Measurements from ENCODE around the gene CYGB.
"Not testable (repeated sequence)": the region's sequence is repeated elsewhere in the genome, so short reads cannot be mapped to it uniquely, and the experiment has no call there.

Gene CYGB

GRCh38 chr17:76521262-76521661 lies 16.2 kb downstream of the CYGB start:
- in situ Hi-C loops (cut with HindIII; ENCODE audit: low sequenced_read_pairs), result no loop called here

DNA sequence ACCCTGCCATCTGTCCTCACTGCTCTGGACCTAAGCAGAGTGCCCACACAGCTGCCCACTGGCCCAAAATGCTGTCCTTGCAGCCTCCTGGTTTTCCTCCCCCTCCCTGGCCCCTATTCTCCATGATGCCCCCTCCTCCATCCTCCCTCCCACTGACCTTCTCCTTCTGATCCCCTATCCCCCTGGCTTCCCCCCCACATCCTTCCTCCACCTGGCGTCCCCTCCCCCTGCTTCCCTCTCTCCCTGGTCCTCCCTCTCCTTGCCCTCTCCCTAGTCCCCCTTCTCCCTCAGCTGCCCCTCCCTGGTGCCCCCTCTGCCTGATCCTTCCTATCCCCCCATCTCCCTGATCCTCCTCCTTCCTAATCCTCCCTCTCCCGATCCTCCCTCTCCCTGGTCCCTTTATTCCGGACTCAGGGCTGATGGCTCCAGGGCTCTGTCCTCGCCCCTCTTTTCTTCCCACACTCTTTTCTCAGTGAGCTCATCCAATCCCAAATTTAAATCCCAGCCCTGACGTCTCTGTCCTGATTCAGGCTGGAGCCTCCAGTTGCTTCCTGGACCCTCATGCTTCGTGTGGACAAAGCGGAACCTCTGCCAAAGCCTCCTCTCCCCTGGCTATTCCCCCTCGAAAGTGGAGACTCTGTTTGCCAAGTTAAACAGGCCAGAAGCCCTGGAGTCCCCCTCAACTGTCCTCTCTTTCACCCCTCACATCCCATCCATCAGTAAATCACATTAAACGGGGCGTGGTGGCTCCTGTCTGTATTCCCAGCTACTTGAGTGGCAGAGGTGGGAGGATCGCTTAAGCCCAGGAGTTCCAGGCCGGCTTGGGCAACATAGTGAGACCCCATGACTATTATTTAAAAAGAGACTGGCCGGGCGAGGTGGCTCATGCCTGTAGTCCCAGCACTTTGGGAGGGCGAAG lies 18.2 kb downstream of the CYGB start:
- no peak for DNase-seq (ENCODE audit: low read depth, low spot score)
- H3K4me3 ChIP-seq (ENCODE audit: low read depth, low read length), result no peak overlapping the region
- in situ Hi-C loops (cut with HindIII; ENCODE audit: low sequenced_read_pairs), result no loop called here
- TF ChIP-seq, protein P1, sequence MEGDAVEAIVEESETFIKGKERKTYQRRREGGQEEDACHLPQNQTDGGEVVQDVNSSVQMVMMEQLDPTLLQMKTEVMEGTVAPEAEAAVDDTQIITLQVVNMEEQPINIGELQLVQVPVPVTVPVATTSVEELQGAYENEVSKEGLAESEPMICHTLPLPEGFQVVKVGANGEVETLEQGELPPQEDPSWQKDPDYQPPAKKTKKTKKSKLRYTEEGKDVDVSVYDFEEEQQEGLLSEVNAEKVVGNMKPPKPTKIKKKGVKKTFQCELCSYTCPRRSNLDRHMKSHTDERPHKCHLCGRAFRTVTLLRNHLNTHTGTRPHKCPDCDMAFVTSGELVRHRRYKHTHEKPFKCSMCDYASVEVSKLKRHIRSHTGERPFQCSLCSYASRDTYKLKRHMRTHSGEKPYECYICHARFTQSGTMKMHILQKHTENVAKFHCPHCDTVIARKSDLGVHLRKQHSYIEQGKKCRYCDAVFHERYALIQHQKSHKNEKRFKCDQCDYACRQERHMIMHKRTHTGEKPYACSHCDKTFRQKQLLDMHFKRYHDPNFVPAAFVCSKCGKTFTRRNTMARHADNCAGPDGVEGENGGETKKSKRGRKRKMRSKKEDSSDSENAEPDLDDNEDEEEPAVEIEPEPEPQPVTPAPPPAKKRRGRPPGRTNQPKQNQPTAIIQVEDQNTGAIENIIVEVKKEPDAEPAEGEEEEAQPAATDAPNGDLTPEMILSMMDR (IDR thresholded peaks at IDR 0.05; ENCODE audit: low read depth, low read length), result no peak

More at GRCh38 chr17:76521262-76521661, 16.2 kb downstream of the CYGB start:
- no peak overlapping the region for H3K4me3 ChIP-seq (ENCODE audit: low read depth, low read length)
- no peak for DNase-seq (ENCODE audit: low read depth, low spot score)
- TF ChIP-seq, protein P1 (IDR thresholded peaks at IDR 0.05; ENCODE audit: low read depth, low read length), result no peak

- DNase-seq (ENCODE audit: low read depth, low spot score), result no peak
These were observed 19.9 kb downstream of the CYGB start for GRCh38 chr17:76517638-76518038.

DNA sequence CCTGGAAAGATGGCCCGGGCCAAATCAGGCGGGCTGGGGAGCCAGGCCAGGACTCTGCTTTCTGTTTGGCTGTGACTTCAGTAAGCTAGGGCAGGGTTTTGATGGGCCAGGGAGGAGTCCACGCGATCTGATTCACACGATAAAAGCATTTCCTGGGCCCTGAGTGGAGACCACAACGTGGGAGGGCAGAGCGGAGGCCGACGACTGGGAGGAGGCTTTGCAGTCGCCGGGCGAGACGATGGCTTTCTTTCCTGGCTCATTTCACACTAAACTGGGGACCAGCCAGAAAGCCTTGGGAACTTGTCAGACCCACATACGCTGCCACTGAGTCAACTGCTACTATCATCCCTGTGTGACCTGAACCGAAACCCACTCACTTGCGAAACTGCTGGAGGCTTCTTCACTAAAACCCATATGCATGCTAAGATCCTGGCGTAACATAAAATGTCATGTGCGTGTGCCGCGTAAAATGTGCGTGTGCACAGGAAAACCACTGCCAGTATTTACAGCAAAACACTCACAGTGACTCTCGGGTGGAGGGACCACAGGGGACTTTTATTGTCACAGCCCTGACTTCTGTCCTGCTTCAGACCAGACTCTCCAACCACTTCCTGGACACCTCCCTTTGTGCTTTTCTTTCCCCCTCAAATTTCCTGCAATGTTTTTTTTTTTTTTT lies 22.1 kb downstream of the CYGB start:
- in situ Hi-C loops (cut with HindIII; ENCODE audit: low sequenced_read_pairs), result no loop called here
- TF ChIP-seq, protein P1 (IDR thresholded peaks at IDR 0.05; ENCODE audit: low read depth, low read length), result no peak
- peak; percentile 79 for DNase-seq (ENCODE audit: low read depth, low spot score)

More at GRCh38 chr17:76517638-76518038, 19.9 kb downstream of the CYGB start:
- H3K4me3 ChIP-seq (ENCODE audit: low read depth, low read length), result no peak overlapping the region
- in situ Hi-C loops (cut with HindIII; ENCODE audit: low sequenced_read_pairs), result no loop called here
- TF ChIP-seq, protein P1 (IDR thresholded peaks at IDR 0.05; ENCODE audit: low read depth, low read length), result no peak

DNA sequence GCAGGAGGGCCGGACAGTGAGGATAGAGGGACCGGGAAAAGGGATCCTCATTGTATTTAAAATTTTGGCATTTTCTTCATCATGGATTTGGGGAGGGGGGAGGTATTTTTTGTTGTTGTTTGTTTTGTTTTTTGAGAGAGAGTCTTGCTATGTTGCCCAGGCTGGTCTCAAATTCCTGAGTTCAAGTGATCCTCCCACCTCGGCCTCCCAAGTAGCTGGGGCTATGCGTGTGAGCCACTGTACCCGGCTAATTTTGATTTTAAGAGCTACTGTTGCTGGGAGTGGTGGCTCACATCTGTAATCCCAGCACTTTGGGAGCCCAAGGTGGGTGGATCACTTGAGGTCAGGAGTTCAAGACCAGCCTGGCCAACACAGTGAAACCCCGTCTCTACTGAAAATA lies 23.2 kb downstream of the CYGB start:
- H3K4me3 ChIP-seq (ENCODE audit: low read depth, low read length); DNase-seq (ENCODE audit: low read depth, low spot score); in situ Hi-C loops (cut with HindIII; ENCODE audit: low sequenced_read_pairs): not testable (repeated sequence)

More for the DNA sequence above, 22.1 kb downstream of the CYGB start:
- no peak overlapping the region for H3K4me3 ChIP-seq (ENCODE audit: low read depth, low read length)

DNA sequence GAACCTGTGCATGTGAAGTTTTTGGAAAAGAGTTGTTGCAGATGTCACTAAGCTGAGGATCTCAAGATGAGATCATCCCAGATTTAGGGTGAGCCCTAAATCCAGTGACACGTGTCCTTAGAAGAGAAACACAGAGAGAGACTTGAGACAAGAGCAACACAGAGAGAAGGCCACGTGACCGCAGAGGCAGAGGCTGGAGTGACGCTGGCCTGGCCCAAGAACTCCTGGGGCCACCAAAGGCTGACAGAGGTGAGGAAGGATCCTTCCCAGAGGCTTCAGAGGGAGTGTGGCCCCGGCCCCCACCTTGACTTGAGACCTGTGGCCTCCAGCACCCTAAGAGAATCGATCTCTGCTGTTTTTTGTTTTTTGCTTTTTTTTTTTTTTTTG lies 24.2 kb downstream of the CYGB start:
- TF ChIP-seq, protein P1 (IDR thresholded peaks at IDR 0.05; ENCODE audit: low read depth, low read length), result no peak
- no peak for DNase-seq (ENCODE audit: low read depth, low spot score)
- in situ Hi-C loops (cut with HindIII; ENCODE audit: low sequenced_read_pairs), result no loop called here
- H3K4me3 ChIP-seq (ENCODE audit: low read depth, low read length), result no peak overlapping the region

Data from astrocyte of the spinal cord (primary cell).